GM12865 (cell line): Measurements from ENCODE around the gene TGM4.
"Not testable (repeated sequence)": the region's sequence is repeated elsewhere in the genome, so short reads cannot be mapped to it uniquely, and the experiment has no call there.

ENCODE experiments used
- DNase-seq: peaks from one replicate; pipeline ENCODE4 v3.0.0; 2010; ENCODE audit warnings: low read depth
- H3K4me3 ChIP-seq: 2 replicates; pipeline ENCODE4 v1.5.1; 2011; ENCODE audit warnings: mild to moderate bottlenecking, low read depth, low read length, control low read depth
- TF ChIP-seq, protein P1 (sequence below): IDR thresholded peaks from 2 replicates; pipeline ENCODE4 v1.5.1; 2011; ENCODE audit warnings: low read length, control low read depth, low read depth, inconsistent platforms; ENCODE audit not compliant: insufficient read depth; ENCODE audit errors: missing control alignments

TGM4 gene

DNA sequence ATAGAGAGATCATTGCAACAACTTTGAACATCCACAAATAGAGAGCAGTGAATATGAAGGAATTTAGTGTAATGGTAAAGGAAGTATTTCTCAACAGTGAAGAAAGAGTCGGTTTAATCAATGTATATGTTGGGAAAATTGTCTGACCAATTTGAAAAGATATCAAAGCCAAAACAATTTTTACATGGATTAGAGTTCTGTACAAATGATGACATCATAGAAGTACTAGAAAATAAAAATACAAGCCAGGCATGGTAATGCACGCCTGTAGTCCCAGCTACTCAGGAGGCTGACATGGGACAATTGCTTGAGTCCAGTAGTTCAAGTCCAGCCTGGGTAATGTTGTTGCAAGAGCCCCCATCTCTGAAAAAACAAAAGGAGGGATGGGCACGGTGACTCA is 38.7 kb upstream of the TGM4 start:
- TF ChIP-seq, protein P1, sequence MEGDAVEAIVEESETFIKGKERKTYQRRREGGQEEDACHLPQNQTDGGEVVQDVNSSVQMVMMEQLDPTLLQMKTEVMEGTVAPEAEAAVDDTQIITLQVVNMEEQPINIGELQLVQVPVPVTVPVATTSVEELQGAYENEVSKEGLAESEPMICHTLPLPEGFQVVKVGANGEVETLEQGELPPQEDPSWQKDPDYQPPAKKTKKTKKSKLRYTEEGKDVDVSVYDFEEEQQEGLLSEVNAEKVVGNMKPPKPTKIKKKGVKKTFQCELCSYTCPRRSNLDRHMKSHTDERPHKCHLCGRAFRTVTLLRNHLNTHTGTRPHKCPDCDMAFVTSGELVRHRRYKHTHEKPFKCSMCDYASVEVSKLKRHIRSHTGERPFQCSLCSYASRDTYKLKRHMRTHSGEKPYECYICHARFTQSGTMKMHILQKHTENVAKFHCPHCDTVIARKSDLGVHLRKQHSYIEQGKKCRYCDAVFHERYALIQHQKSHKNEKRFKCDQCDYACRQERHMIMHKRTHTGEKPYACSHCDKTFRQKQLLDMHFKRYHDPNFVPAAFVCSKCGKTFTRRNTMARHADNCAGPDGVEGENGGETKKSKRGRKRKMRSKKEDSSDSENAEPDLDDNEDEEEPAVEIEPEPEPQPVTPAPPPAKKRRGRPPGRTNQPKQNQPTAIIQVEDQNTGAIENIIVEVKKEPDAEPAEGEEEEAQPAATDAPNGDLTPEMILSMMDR: no peak
- DNase-seq: no peak
- H3K4me3 ChIP-seq: no peak overlapping the region

DNA sequence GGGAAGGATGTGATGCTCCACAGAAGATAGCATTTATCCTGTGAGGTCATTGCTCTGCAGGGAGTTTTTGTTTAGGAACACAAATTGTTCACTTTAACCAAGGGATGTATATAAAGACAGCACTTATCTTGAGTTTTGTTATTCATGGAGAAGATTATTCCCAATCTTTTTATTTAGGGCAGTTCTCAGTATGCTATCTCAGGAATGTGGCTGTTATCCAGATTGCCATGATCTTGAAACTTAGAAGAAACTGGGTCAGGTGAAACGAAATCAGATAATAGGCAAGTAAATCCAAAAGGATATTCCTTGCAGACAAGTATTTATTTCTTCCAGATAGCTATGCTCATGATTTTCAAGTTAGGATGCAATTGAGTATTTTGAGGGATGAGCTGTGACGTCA is 32.0 kb upstream of the TGM4 start:
- TF ChIP-seq, protein P1: no peak

DNA sequence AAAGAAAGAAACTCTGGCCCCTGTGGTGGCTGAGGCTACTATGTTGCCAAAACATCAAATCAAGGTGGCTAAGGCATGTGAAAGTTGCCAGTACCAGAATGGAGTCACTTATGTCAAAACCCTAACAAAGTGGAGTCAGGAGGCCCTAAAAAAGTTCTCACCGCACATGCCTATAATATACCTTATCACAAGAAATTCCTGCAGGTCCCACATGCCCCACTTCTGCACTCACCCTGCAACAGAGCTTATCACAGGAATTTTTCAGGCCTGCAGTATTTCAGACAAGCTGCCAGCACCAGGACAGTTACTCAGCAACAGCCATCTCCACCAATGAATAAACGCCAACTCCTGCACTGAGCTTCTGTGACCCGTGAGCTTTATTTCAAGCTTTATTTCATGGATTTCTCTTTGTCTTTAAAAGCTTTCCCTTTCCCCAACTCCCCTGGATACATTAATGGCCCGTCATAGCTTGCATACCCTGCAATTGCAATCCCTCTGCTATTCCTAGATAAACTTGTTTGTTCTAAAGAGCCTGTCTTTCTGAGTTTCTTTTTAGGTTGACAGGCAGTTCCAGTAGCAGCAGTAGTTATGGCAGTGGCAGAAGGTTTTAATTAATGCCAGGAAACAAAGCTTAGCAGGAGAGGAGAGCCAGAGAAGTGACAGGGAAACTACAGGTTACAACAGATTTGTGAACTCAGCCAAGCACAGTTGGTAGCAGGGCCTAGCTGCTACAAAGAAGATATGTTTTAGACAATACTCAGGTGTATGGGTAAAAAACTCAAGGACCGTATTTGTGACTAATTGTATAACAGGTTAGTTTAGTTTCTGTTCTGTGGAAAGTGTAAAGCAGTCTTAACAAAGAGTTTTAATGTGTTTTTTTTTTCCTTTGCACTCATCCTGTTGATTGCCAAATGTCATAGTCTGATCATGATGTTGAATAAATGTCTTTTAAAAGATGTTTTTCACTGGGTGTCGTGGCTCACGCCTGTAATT is 28.6 kb upstream of the TGM4 start:
- no peak for DNase-seq
- TF ChIP-seq, protein P1: no peak

More for the DNA sequence above, 32.0 kb upstream of the TGM4 start:
- DNase-seq: no peak
- H3K4me3 ChIP-seq: no peak overlapping the region

DNA sequence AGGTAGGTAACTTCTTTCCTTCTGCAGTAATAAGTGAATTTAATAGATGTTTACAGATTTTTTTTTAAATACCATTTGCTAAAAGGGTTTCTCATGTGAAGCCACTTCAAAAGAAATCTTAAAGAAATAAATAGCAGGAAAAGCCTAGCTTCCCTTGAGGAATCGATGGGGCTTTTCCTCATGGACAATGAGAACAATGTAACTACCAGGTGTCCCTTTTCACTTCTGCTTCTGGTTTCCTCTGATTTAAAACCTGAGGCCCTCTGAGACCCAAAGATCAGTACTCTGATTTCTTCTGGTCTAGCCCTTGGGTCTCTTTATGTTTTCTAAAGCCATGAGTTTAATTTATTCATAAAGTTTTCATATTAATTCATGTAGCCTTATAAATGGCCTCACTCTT is 25.8 kb upstream of the TGM4 start:
- DNase-seq: no peak
- TF ChIP-seq, protein P1: no peak
- no peak overlapping the region for H3K4me3 ChIP-seq

More for the DNA sequence above, 28.6 kb upstream of the TGM4 start:
- H3K4me3 ChIP-seq: no peak overlapping the region

DNA sequence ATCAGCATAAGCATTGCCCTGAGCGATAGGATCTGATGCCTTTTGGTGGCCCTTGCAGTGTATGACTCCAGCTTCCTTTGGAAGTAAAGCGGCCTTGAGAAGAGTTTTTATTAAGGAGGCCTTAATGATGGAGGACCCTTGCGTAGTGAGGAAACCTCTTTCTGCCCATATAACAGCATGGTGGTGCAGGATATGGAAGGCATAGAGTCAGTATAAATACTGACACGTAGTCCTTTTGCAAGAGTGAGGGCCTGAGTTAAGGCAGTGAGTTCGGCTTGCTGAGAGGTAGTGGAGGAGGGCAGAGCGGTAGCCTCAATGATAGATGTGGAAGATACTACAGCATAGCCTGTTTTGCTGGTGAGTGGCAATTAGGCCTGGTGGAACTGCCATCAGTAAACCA is 17.7 kb upstream of the TGM4 start:
- H3K4me3 ChIP-seq, DNase-seq: not testable (repeated sequence)

DNA sequence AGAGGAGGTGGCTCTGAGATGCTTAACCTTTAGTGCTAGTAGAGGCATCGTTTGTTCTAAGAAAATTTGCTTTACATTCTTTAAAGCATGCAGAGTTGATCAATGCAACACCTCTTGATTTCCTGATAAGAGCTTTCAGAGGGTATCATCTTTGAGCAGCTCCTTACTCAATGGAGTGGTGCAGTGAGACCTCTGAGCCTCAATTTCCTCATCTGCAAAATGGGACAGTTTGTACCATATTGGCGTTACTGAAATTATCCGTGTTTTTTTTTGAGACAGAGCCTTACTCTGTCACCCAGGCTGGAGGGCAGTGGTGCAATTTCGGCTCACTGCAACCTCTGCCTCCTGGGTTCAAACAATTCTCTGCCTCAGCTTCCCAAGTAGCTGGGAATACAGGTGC is 14.3 kb upstream of the TGM4 start:
- TF ChIP-seq, protein P1: no peak
- no peak for DNase-seq
- H3K4me3 ChIP-seq: no peak overlapping the region

DNA sequence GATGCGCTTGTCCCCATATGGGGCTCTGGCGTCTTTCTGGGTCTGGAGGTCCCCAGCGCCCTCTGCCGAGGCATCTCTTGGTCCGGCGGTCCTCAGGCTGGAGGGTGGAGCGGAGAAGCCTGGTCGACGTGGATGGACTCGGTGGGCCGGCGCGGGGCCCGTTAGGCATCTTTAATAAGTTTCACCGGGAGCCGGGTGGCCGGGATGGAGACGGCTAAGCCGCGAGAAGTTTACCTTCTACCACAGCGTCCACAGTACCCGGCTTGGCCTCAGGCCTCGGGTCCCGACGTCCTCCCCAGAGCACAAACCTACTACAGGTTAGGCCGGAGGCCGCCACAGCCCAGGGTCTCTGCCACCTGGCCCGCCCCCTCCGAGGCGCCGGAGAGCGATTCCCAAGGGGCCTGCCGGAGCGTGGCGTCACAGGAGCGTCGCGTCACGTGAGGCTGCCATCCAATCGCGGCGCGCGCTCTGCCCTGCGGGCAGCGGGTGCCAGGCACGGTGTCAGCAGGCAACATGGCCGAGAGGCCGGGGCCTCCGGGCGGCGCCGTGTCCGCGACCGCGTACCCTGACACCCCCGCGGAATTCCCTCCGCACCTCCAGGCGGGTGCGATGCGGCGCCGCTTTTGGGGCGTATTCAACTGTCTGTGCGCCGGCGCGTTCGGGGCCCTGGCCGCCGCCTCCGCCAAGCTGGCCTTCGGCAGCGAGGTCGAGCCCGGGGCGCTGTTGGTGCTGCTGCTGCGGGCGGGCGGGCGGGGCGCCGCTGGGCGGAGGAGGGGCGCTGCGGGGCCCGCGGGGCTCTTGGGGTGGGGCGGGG is 12.8 kb upstream of the TGM4 start, which contains the start of gene TMEM42:
TMEM42 (plus strand) TSS at position 501 of the 814 bp plus-strand sequence; CDS start at position 514, 13 bp downstream.
- TF ChIP-seq, protein P1: no peak
- peak; percentile 95 for DNase-seq
- H3K4me3 ChIP-seq: peak within 1 kb of the TSS; percentile 83
